IMR-90 (cell line): Measurements from ENCODE around the gene PSMG4. TPM values are rescaled to one million over a fixed set of nuclear protein-coding genes. Genes with fewer than 3 reads are reported as not detected.

Source experiments
- ATAC-seq: fragments of 200-7000 bp; cut with Tn5 transposase; 2 replicates; pipeline ENCODE4 v1.9.1; 2020; ENCODE audit warnings: low read depth, mild to moderate bottlenecking, moderate library complexity
- BruUV-seq: library from RNA; stranded (reverse); fragments of 400-500 nt; replicated peaks from 2 replicates; lab custom pipeline; 2021; lab: Mats Ljungman, UMichigan
- CTCF ChIA-PET: fragments of 300-600 bp; formaldehyde crosslinking; extraction: SDS; loops from one replicate; lab custom pipeline; 2021; ENCODE audit warnings: antibody characterized with exemption; lab: Yijun Ruan, JAX
- POLR2A ChIA-PET: fragments of 300-600 bp; sonication (Branson Sonifier 250); formaldehyde crosslinking; loops from one replicate; lab custom pipeline; 2022; ENCODE audit warnings: antibody characterized with exemption; ENCODE audit not compliant: unreplicated experiment; lab: Charles Lee
- DNase-seq: peaks from one replicate; pipeline ENCODE4 v3.0.0; 2013
- H2AFZ ChIP-seq: replicated peaks from 2 replicates; pipeline ENCODE3; 2013; ENCODE audit warnings: low read length, mild to moderate bottlenecking; ENCODE audit not compliant: poor library complexity
- H2AK5ac ChIP-seq: 2 replicates; pipeline ENCODE4 v1.6.1; 2013; ENCODE audit warnings: low read depth, low read length, inconsistent platforms
- H2AK9ac ChIP-seq: replicated peaks from 2 replicates; pipeline ENCODE3; 2013; ENCODE audit warnings: mild to moderate bottlenecking, low read depth, low read length, moderate library complexity; ENCODE audit not compliant: poor library complexity
- H2BK120ac ChIP-seq: 2 replicates; pipeline ENCODE4 v1.6.1; 2013; ENCODE audit warnings: low read depth, low read length, inconsistent platforms
- H2BK15ac ChIP-seq: 3 replicates; pipeline ENCODE4 v1.6.1; 2013; ENCODE audit warnings: low read depth, low read length, inconsistent platforms
- H2BK20ac ChIP-seq: 2 replicates; pipeline ENCODE4 v1.6.1; 2013; ENCODE audit warnings: low read depth, mild to moderate bottlenecking, inconsistent platforms, low read length, moderate library complexity
- H2BK5ac ChIP-seq: 2 replicates; pipeline ENCODE4 v1.6.1; 2013; ENCODE audit warnings: mild to moderate bottlenecking, low read depth, low read length, inconsistent platforms; ENCODE audit not compliant: poor library complexity, severe bottlenecking
- H3K14ac ChIP-seq: replicated peaks from 2 replicates; pipeline ENCODE4 v1.6.1; 2013; ENCODE audit warnings: low read depth, low read length, inconsistent platforms
- H3K18ac ChIP-seq: 2 replicates; pipeline ENCODE4 v1.6.1; 2013; ENCODE audit warnings: low read depth, low read length, control low read depth
- H3K23ac ChIP-seq: 2 replicates; pipeline ENCODE4 v1.6.1; 2013; ENCODE audit warnings: low read depth, low read length, inconsistent platforms
- H3K27ac ChIP-seq: 2 replicates; pipeline ENCODE4 v1.5.1; 2013; ENCODE audit warnings: mild to moderate bottlenecking, control low read depth, low read length; ENCODE audit not compliant: insufficient read depth
- H3K27me3 ChIP-seq: 2 replicates; pipeline ENCODE4 v1.6.1; 2013; ENCODE audit warnings: low read length; ENCODE audit not compliant: control insufficient read depth, insufficient read depth
- H3K36me3 ChIP-seq: 2 replicates; pipeline ENCODE4 v1.6.1; 2013; ENCODE audit warnings: low read length, mixed read lengths; ENCODE audit not compliant: control insufficient read depth, insufficient read depth
- H3K4ac ChIP-seq: 2 replicates; pipeline ENCODE4 v1.6.1; 2013; ENCODE audit warnings: low read depth, low read length, inconsistent platforms
- H3K4me1 ChIP-seq: 2 replicates; pipeline ENCODE4 v1.6.1; 2013; ENCODE audit warnings: low read length, mixed read lengths; ENCODE audit not compliant: control insufficient read depth, insufficient read depth
- H3K4me2 ChIP-seq: 2 replicates; pipeline ENCODE4 v1.6.1; 2013; ENCODE audit warnings: low read depth, mild to moderate bottlenecking, control low read depth, low read length, moderate library complexity
- H3K4me3 ChIP-seq: 2 replicates; pipeline ENCODE4 v1.5.1; 2013; ENCODE audit warnings: low read depth, mild to moderate bottlenecking, control low read depth, low read length, moderate library complexity; ENCODE audit not compliant: insufficient read depth
- H3K56ac ChIP-seq: 2 replicates; pipeline ENCODE4 v1.6.1; 2013; ENCODE audit warnings: low read length, inconsistent platforms; ENCODE audit not compliant: insufficient read depth; ENCODE audit errors: extremely low read depth
- H3K79me1 ChIP-seq, 2 experiments: 2 replicates each; pipeline ENCODE4 v1.6.1; 2013; ENCODE audit warnings: low read length in 2 of 2, inconsistent platforms in 1 of 2, low read depth in 1 of 2
- H3K9ac ChIP-seq: 2 replicates; pipeline ENCODE4 v1.6.1; 2013; ENCODE audit warnings: low read depth, low read length, control low read depth
- H3K9me1 ChIP-seq: 2 replicates; pipeline ENCODE4 v1.6.1; 2013; ENCODE audit warnings: low read length, inconsistent platforms; ENCODE audit not compliant: insufficient read depth
- H3K9me3 ChIP-seq: 2 replicates; pipeline ENCODE4 v1.6.1; 2013; ENCODE audit warnings: low read length; ENCODE audit not compliant: control insufficient read depth, insufficient read depth
- H4K20me1 ChIP-seq: 2 replicates; pipeline ENCODE4 v1.6.1; 2013; ENCODE audit warnings: low read length, inconsistent platforms; ENCODE audit not compliant: insufficient read depth
- H4K5ac ChIP-seq: 2 replicates; pipeline ENCODE4 v1.6.1; 2013; ENCODE audit warnings: mild to moderate bottlenecking, low read depth, low read length, control low read depth
- H4K8ac ChIP-seq, 2 experiments: 2 replicates each; pipeline ENCODE4 v1.6.1; 2013; ENCODE audit warnings: low read depth in 2 of 2, low read length in 2 of 2, control low read depth in 1 of 2, inconsistent platforms in 1 of 2
- H4K91ac ChIP-seq: 2 replicates; pipeline ENCODE4 v1.6.1; 2013; ENCODE audit warnings: low read depth, low read length, inconsistent platforms; ENCODE audit not compliant: insufficient read depth
- BHLHE40 ChIP-seq: fragments of 150-350 bp; IDR thresholded peaks from 2 replicates; pipeline ENCODE4 v1.6.1; 2016; ENCODE audit warnings: mild to moderate bottlenecking, low read depth, low read length
- CHD1 ChIP-seq: IDR thresholded peaks from 2 replicates; pipeline ENCODE4 v1.6.1; 2012; ENCODE audit warnings: low read depth, low read length, improper control_type of control experiment
- ELK1 ChIP-seq: fragments of 150-350 bp; IDR thresholded peaks from 2 replicates; pipeline ENCODE4 v1.6.1; 2016; ENCODE audit warnings: low read depth, mild to moderate bottlenecking, low read length, moderate library complexity, borderline replicate concordance
- FOS ChIP-seq: fragments of 150-350 bp; IDR thresholded peaks from 2 replicates; pipeline ENCODE4 v1.6.1; 2016; ENCODE audit warnings: low read depth, low read length
- MAFK ChIP-seq: IDR thresholded peaks from 2 replicates; pipeline ENCODE4 v1.6.1; 2012; ENCODE audit warnings: low read depth, low read length, improper control_type of control experiment
- MAZ ChIP-seq: IDR thresholded peaks from 2 replicates; pipeline ENCODE4 v1.6.1; 2012; ENCODE audit warnings: low read depth, mild to moderate bottlenecking, low read length, improper control_type of control experiment, moderate library complexity, borderline replicate concordance
- MXI1 ChIP-seq: IDR thresholded peaks from 2 replicates; pipeline ENCODE4 v1.6.1; 2012; ENCODE audit warnings: low read depth, mild to moderate bottlenecking, low read length, moderate library complexity, borderline replicate concordance
- NFE2L2 ChIP-seq: fragments of 150-350 bp; IDR thresholded peaks from 2 replicates; pipeline ENCODE4 v1.6.1; 2016; ENCODE audit warnings: low read depth, mild to moderate bottlenecking, low read length
- POLR2A ChIP-seq: IDR thresholded peaks from 2 replicates; pipeline ENCODE4 v1.6.1; 2012; ENCODE audit warnings: mild to moderate bottlenecking, low read depth, low read length
- RAD21 ChIP-seq: IDR thresholded peaks from 2 replicates; pipeline ENCODE4 v1.6.1; 2012; ENCODE audit warnings: low read length, improper control_type of control experiment
- RCOR1 ChIP-seq: IDR thresholded peaks from 2 replicates; pipeline ENCODE4 v1.6.1; 2012; ENCODE audit warnings: mild to moderate bottlenecking, low read length, improper control_type of control experiment; ENCODE audit not compliant: insufficient replicate concordance
- RFX5 ChIP-seq: IDR thresholded peaks from 2 replicates; pipeline ENCODE4 v1.8.0; 2012; ENCODE audit warnings: low read depth, mild to moderate bottlenecking, low read length, moderate library complexity
- USF2 ChIP-seq: fragments of 150-350 bp; IDR thresholded peaks from 2 replicates; pipeline ENCODE4 v1.6.1; 2017; ENCODE audit warnings: mild to moderate bottlenecking, antibody characterized with exemption, low read length, low read depth
- WGBS, 2 experiments: methylation state at CpG; one replicate each; pipeline versions ENCODE4 v1.1.5 to v1.1.7; 2013; ENCODE audit warnings: missing lambda C conversion rate in 2 of 2; ENCODE audit not compliant: insufficient read length in 1 of 2; ENCODE audit errors: extremely low coverage in 2 of 2; 5-methylcytosine and 5-hydroxymethylcytosine counted together
- dilution Hi-C: fragments of 300-500 bp; cut with HindIII; formaldehyde crosslinking; loops from one replicate; pipeline ENCODE4 v1.14.3; 2018; ENCODE audit warnings: low sequenced_read_pairs; ENCODE audit not compliant: unreplicated experiment
- in situ Hi-C: fragments of 300-500 bp; cut with MboI; formaldehyde crosslinking; loops from 3 replicates; pipeline ENCODE4 v1.14.3; 2019; ENCODE audit warnings: low sequenced_read_pairs, inconsistent platforms, mixed read lengths
- intact Hi-C: fragments of 100-400 bp; cut with micrococcal nuclease; formaldehyde crosslinking; loops from 2 replicates; pipeline ENCODE4 v1.10.0; 2022
- polyA plus RNA-seq, 3 experiments: library from polyadenylated mRNA; depleted of rRNA; stranded (reverse); fragments of >200 nt; gene quantifications; 2 replicates each; pipeline ENCODE4 v1.2.3, GENCODE V29; 2012; ENCODE audit warnings: low replicate concordance in 1 of 3
- total RNA-seq: library from RNA; depleted of rRNA; stranded (reverse); fragments of >200 nt; gene quantifications from 2 replicates; pipeline ENCODE4 v1.2.3, GENCODE V29; 2012

PSMG4 gene
- total and polyA plus RNA-seq, 2 of the 4 experiments (the other 2 are of a cell fraction): 5.6 to 13.4 TPM

GRCh38 chr6:3247255-3248146 lies 11.2 kb upstream of the PSMG4 start:
- Histone ChIP-seq H3K23ac (peak overlapping the region; percentile 87), H3K56ac (peak overlapping the region; percentile 86), H2AK5ac (peak overlapping the region; percentile 96), H4K20me1 (no peaks in the 10 kb centered on the region), H3K4me2 (peak overlapping the region; percentile 45), H2BK5ac (peak overlapping the region; percentile 93), H2AK9ac (peak overlapping the region; percentile 98), H2AFZ (peak overlapping the region; percentile 88), H4K91ac (peak overlapping the region; percentile 97), H4K8ac (peak overlapping the region; percentile 66 to 99), H3K9ac (peak overlapping the region; percentile 79), H3K4ac (peak overlapping the region; percentile 97), H3K4me3 (peak overlapping the region; percentile 20; the same call in 1 of the 2 replicates), H3K9me1 (peaks cover 10% of the 10 kb centered on the region), H3K4me1 (peaks cover 13% of the 10 kb centered on the region), H3K79me1 (no peaks in the 10 kb centered on the region), H2BK120ac (peak overlapping the region; percentile 92), H3K14ac (peak overlapping the region; percentile 96), H3K27ac (peak overlapping the region; percentile 73), H3K27me3 (no peaks in the 10 kb centered on the region), H2BK20ac (peak overlapping the region; percentile 80), H2BK15ac (peak overlapping the region; percentile 83), H4K5ac (peak overlapping the region; percentile 98), H3K18ac (peak overlapping the region; percentile 96), H3K9me3 (peaks cover 3% of the 10 kb centered on the region; the same call in 1 of the 2 replicates), H3K36me3 (no peaks in the 10 kb centered on the region)
- ATAC-seq (peak; percentile 84), DNase-seq (peak; percentile 97)
- no TSS peak for BruUV-seq
- in situ Hi-C loops: no loop called here
- ChIA-PET POLR2A (interaction anchor here (0.6 to 1.6 kb wide), 3 partner anchors 12 to 90 kb away, joined by 3 to 5 read pairs (median 4); partner anchors contain the start of gene TUBB2A), CTCF (interaction anchor here (0.6 to 1.5 kb wide), 6 partner anchors 15 to 634 kb away, joined by 3 to 7 read pairs (median 4); partner anchors contain the start of gene TUBB2A)
- dilution Hi-C loops: no loop called here
- 24% methylated on average over 10 of the region's 36 CpGs; no CpG with 5 or more reads in 1 of the 2 experiments for WGBS, 2 experiments
- intact Hi-C loops: loop anchor here (1.0 kb wide), 3 partner anchors 16 to 85 kb away; no protein-coding TSS in a partner anchor
- no peak for TF ChIP-seq ELK1
- TF ChIP-seq MAZ: peak; percentile 42; the same call in 1 of the 2 replicates
- no peak for TF ChIP-seq RFX5
- TF ChIP-seq RCOR1: no peak
- TF ChIP-seq CHD1: no peak
- no peak for TF ChIP-seq NFE2L2
- TF ChIP-seq MAFK: peak; percentile 13; the same call in 1 of the 2 replicates
- peak; percentile 85 for TF ChIP-seq FOS
- TF ChIP-seq POLR2A: 0 out of 2 replicates have a peak, but pooled peaks have one; percentile 18
- TF ChIP-seq BHLHE40: peak; percentile 47
- TF ChIP-seq MXI1: peak; percentile 38; the same call in 1 of the 2 replicates
- no peak; the same call in 1 of the 2 replicates for TF ChIP-seq RAD21
- peak; percentile 84 for TF ChIP-seq USF2
